ENCODE results near the gene SUMO4. TPM values are rescaled to one million over a fixed set of nuclear protein-coding genes. Genes with fewer than 3 reads are reported as not detected.

Gene SUMO4
- total RNA-seq, 1 donor from 2014 or later: 1.1 TPM

- TF ChIP-seq, protein P1, sequence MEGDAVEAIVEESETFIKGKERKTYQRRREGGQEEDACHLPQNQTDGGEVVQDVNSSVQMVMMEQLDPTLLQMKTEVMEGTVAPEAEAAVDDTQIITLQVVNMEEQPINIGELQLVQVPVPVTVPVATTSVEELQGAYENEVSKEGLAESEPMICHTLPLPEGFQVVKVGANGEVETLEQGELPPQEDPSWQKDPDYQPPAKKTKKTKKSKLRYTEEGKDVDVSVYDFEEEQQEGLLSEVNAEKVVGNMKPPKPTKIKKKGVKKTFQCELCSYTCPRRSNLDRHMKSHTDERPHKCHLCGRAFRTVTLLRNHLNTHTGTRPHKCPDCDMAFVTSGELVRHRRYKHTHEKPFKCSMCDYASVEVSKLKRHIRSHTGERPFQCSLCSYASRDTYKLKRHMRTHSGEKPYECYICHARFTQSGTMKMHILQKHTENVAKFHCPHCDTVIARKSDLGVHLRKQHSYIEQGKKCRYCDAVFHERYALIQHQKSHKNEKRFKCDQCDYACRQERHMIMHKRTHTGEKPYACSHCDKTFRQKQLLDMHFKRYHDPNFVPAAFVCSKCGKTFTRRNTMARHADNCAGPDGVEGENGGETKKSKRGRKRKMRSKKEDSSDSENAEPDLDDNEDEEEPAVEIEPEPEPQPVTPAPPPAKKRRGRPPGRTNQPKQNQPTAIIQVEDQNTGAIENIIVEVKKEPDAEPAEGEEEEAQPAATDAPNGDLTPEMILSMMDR (IDR thresholded peaks at IDR 0.05): no peak
- H3K36me3 Mint-ChIP-seq (ENCODE audit: low read depth): peaks cover 2% of the 10 kb centered on the region
- H3K27ac Mint-ChIP-seq (ENCODE audit: unreplicated experiment): no peak overlapping the region
- no peak overlapping the region for H3K4me3 Mint-ChIP-seq (ENCODE audit: unreplicated experiment)
- no peaks in the 10 kb centered on the region for H3K27me3 Mint-ChIP-seq (ENCODE audit: low read depth)
- DNase-seq (ENCODE audit: low spot score): no peak
- peaks cover 4% of the 10 kb centered on the region for H3K9me3 Mint-ChIP-seq (ENCODE audit: low read depth)
- H3K4me1 Mint-ChIP-seq (ENCODE audit: low read depth): peaks cover 13% of the 10 kb centered on the region
Observed at GRCh38 chr6:149365197-149365596, 34.9 kb upstream of the SUMO4 start.

- TF ChIP-seq, protein P1 (IDR thresholded peaks at IDR 0.05): no peak
- peaks cover 6% of the 10 kb centered on the region for H3K36me3 Mint-ChIP-seq (ENCODE audit: low read depth)
- H3K9me3 Mint-ChIP-seq (ENCODE audit: low read depth): peaks cover 4% of the 10 kb centered on the region
- H3K27ac Mint-ChIP-seq (ENCODE audit: unreplicated experiment): no peak overlapping the region
- no peak for DNase-seq (ENCODE audit: low spot score)
- H3K4me1 Mint-ChIP-seq (ENCODE audit: low read depth): peaks cover 17% of the 10 kb centered on the region
- H3K4me3 Mint-ChIP-seq (ENCODE audit: unreplicated experiment): no peak overlapping the region
- H3K27me3 Mint-ChIP-seq (ENCODE audit: low read depth): no peaks in the 10 kb centered on the region
Observed at GRCh38 chr6:149366267-149366921, 33.7 kb upstream of the SUMO4 start.

- Mint-ChIP-seq H3K4me1 (ENCODE audit: low read depth) (peaks cover 21% of the 10 kb centered on the region), H3K36me3 (ENCODE audit: low read depth) (peaks cover 7% of the 10 kb centered on the region), H3K27ac (ENCODE audit: unreplicated experiment) (no peak overlapping the region), H3K9me3 (ENCODE audit: low read depth) (no peaks in the 10 kb centered on the region), H3K4me3 (ENCODE audit: unreplicated experiment) (no peak overlapping the region), H3K27me3 (ENCODE audit: low read depth) (no peaks in the 10 kb centered on the region)
- TF ChIP-seq, protein P1 (IDR thresholded peaks at IDR 0.05): no peak
- DNase-seq (ENCODE audit: low spot score): no peak
Observed at GRCh38 chr6:149368065-149368464, 32.0 kb upstream of the SUMO4 start.

DNA sequence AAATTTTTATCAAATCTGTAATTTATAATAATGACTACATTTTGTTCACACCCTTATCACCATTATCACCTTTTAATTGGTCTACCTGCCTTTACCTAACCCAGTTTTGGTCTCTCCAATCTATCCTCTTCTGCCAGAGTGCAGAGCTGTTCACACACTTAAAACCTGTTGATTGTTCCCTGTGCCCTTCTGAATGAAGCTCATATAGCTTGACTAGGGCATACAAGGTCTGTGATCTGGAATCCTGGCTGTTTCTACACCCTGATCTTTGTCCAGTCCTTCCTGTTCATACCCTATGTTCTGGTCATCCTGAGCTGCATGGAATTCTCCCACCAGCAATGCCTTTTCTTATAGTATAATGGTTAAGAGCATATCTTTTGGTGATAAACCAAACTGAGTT, 28.9 kb upstream of the SUMO4 start:
- Mint-ChIP-seq H3K36me3 (ENCODE audit: low read depth) (peaks cover 12% of the 10 kb centered on the region), H3K27ac (ENCODE audit: unreplicated experiment) (no peak overlapping the region), H3K9me3 (ENCODE audit: low read depth) (no peaks in the 10 kb centered on the region), H3K27me3 (ENCODE audit: low read depth) (no peaks in the 10 kb centered on the region), H3K4me1 (ENCODE audit: low read depth) (peaks cover 8% of the 10 kb centered on the region), H3K4me3 (ENCODE audit: unreplicated experiment) (no peak overlapping the region)
- TF ChIP-seq, protein P1 (IDR thresholded peaks at IDR 0.05): no peak
- DNase-seq (ENCODE audit: low spot score): no peak

GRCh38 chr6:149372062-149372461, 28.0 kb upstream of the SUMO4 start:
- Mint-ChIP-seq H3K27ac (ENCODE audit: unreplicated experiment) (no peak overlapping the region), H3K9me3 (ENCODE audit: low read depth) (no peaks in the 10 kb centered on the region), H3K36me3 (ENCODE audit: low read depth) (peaks cover 14% of the 10 kb centered on the region), H3K4me1 (ENCODE audit: low read depth) (peaks cover 8% of the 10 kb centered on the region), H3K27me3 (ENCODE audit: low read depth) (no peaks in the 10 kb centered on the region), H3K4me3 (ENCODE audit: unreplicated experiment) (no peak overlapping the region)
- no peak for DNase-seq (ENCODE audit: low spot score)
- TF ChIP-seq, protein P1 (IDR thresholded peaks at IDR 0.05): no peak

All from chondrocyte (in vitro differentiated cells).